ENCODE results near the gene AKIRIN2.

- TF ChIP-seq ATF3 (IDR thresholded peaks at IDR 0.05): no peak
- TF ChIP-seq CTCF (IDR thresholded peaks at IDR 0.05; ENCODE audit: low read depth, low read length, missing input control): no peak
- no peak for TF ChIP-seq EGR1 (IDR thresholded peaks at IDR 0.05; ENCODE audit: low read depth in 2 of 2)
- no peak for TF ChIP-seq GABPA (IDR thresholded peaks at IDR 0.05 in 1 of 2, conservative IDR thresholded peaks at IDR 0.05 in 1 of 2)
Observed at GRCh38 chr6:87636315-87636714, 65.7 kb downstream of the AKIRIN2 start.
